Lung (tissue), 12 donors: ENCODE data around the gene HEXD. TPM values are rescaled to one million over a fixed set of nuclear protein-coding genes. Genes with fewer than 3 reads are reported as not detected.

Source experiments
- ATAC-seq: fragments of 200-7000 bp; cut with Tn5 transposase; one replicate; pipeline ENCODE4 v1.9.1; 2020; ENCODE audit warnings: moderate number of reproducible peaks; ENCODE audit not compliant: insufficient read depth, low FRiP score
- DNase-seq, 3 donors: peaks; one replicate each; pipeline ENCODE4 v3.0.0-alpha.2; 2013 to 2017
- H3K27ac ChIP-seq, 2 donors: one replicate each; pipeline ENCODE4 v1.5.1; 2013; ENCODE audit warnings: mild to moderate bottlenecking in 2 of 2, moderate library complexity in 2 of 2, control low read depth in 1 of 2, inconsistent platforms in 1 of 2, low read depth in 1 of 2, low read length in 1 of 2
- H3K27me3 ChIP-seq, 3 donors: one replicate each; pipeline ENCODE4 v1.5.1; 2013; ENCODE audit warnings: low read length in 2 of 3; ENCODE audit not compliant: control insufficient read depth in 3 of 3, insufficient read depth in 3 of 3
- H3K36me3 ChIP-seq, 4 donors: one replicate each; pipeline ENCODE4 v1.5.1; 2013; ENCODE audit warnings: low read length in 4 of 4, mild to moderate bottlenecking in 1 of 4, moderate library complexity in 1 of 4; ENCODE audit not compliant: control insufficient read depth in 4 of 4, insufficient read depth in 4 of 4
- H3K4me1 ChIP-seq, 5 donors: one replicate each; pipeline ENCODE4 v1.5.1; 2013; ENCODE audit warnings: low read length in 5 of 5, mild to moderate bottlenecking in 2 of 5, moderate library complexity in 1 of 5; ENCODE audit not compliant: control insufficient read depth in 5 of 5, insufficient read depth in 5 of 5
- H3K4me3 ChIP-seq: one replicate; pipeline ENCODE4 v1.5.1; 2013; ENCODE audit warnings: mild to moderate bottlenecking, control low read depth, moderate library complexity
- H3K9ac ChIP-seq, 2 donors: one replicate each; pipeline ENCODE4 v1.5.1; 2013; ENCODE audit warnings: low read length in 2 of 2, control low read depth in 1 of 2; ENCODE audit not compliant: insufficient read depth in 1 of 2
- H3K9me3 ChIP-seq, 4 donors: one replicate each; pipeline ENCODE4 v1.5.1; 2013; ENCODE audit warnings: low read length in 3 of 4, mild to moderate bottlenecking in 1 of 4, moderate library complexity in 1 of 4; ENCODE audit not compliant: control insufficient read depth in 4 of 4, insufficient read depth in 3 of 4
- WGBS, 2 donors: extraction: QIAGEN DNeasy Blood & Tissue Kit; methylation state at CpG; one replicate each; pipeline ENCODE4 v1.1.7; 2013; 5-methylcytosine and 5-hydroxymethylcytosine counted together
- polyA plus RNA-seq, 2 donors: library from polyadenylated mRNA; stranded (reverse); fragments of 200-250 nt; gene quantifications; one replicate each; pipeline ENCODE4 v1.2.1, GENCODE V29; 2013
- total RNA-seq, 2 donors: library from RNA; depleted of rRNA in 1 of 2; stranded (reverse); fragments of >200 nt in 1 of 2; gene quantifications; one replicate each; pipeline ENCODE4 v1.2.1, GENCODE V29; 2014 to 2021
- TF ChIP-seq, protein P1 (sequence below): IDR thresholded peaks from 2 replicates; pipeline ENCODE4 v1.5.1; 2012; ENCODE audit warnings: mild to moderate bottlenecking; ENCODE audit errors: control extremely low read depth, extremely low read depth
- donor health status: control.
- donor health status: control.
- donor health status: Bipolar disorder and iron deficiency.
- donor health status: healthy.
- donor health status: DM: yes; HTN: yes; CAD: no.

The HEXD gene
- total and polyA plus RNA-seq, 4 donors: 28.4 to 57.3 (median 37.4) TPM

GRCh38 chr17:82429824-82430223 is 11.7 kb downstream of the HEXD start:
- Histone ChIP-seq H3K9ac (no peak overlapping the region), H3K36me3 (peaks cover 0 to 12% (median 0%) of the 10 kb centered on the region in 4 donors), H3K27me3 (no peaks in the 10 kb centered on the region), H3K4me1 (no peaks in the 10 kb centered on the region), H3K27ac (no peak overlapping the region), H3K4me3 (no peak overlapping the region), H3K9me3 (no peaks in the 10 kb centered on the region)
- ATAC-seq (no peak), DNase-seq (no peak)
- WGBS, 2 donors: 81 to 88% methylated on average over 7 of the region's 7 CpGs
- TF ChIP-seq, protein P1, sequence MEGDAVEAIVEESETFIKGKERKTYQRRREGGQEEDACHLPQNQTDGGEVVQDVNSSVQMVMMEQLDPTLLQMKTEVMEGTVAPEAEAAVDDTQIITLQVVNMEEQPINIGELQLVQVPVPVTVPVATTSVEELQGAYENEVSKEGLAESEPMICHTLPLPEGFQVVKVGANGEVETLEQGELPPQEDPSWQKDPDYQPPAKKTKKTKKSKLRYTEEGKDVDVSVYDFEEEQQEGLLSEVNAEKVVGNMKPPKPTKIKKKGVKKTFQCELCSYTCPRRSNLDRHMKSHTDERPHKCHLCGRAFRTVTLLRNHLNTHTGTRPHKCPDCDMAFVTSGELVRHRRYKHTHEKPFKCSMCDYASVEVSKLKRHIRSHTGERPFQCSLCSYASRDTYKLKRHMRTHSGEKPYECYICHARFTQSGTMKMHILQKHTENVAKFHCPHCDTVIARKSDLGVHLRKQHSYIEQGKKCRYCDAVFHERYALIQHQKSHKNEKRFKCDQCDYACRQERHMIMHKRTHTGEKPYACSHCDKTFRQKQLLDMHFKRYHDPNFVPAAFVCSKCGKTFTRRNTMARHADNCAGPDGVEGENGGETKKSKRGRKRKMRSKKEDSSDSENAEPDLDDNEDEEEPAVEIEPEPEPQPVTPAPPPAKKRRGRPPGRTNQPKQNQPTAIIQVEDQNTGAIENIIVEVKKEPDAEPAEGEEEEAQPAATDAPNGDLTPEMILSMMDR: no peak

DNA sequence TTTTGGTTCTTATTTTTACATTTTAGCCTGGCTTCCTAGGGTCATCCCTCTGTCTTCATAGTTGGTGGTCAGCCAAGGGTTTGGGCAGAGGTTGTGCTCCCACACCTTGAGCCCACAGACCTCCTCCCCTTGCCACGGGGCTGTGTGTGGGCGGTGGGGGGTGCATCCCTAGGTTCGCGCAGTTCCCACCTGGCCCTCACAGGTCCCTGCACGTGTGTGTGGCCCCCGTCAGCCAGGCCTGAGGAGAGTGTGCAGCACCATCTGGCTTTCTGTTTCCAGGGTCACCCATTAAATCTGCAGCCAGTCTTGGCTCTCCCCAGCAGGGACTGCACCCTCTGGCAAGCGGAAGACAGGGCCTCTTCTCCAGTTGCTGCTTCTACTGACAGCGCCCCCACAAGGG is 13.9 kb downstream of the HEXD start:
- ATAC-seq: no peak
- Histone ChIP-seq H3K36me3 (peaks cover 0 to 30% (median 5%) of the 10 kb centered on the region in 4 donors), H3K27me3 (no peaks in the 10 kb centered on the region), H3K27ac (no peak overlapping the region), H3K9me3 (no peaks in the 10 kb centered on the region), H3K9ac (no peak overlapping the region), H3K4me3 (no peak overlapping the region), H3K4me1 (no peaks in the 10 kb centered on the region)
- no peak for DNase-seq
- TF ChIP-seq, protein P1: no peak
- WGBS, 2 donors: 87 to 88% methylated on average over 8 of the region's 8 CpGs

GRCh38 chr17:82433560-82434215 is 15.5 kb downstream of the HEXD start:
- Histone ChIP-seq H3K4me3 (no peak overlapping the region), H3K27me3 (no peaks in the 10 kb centered on the region), H3K36me3 (peaks cover 0 to 36% (median 5%) of the 10 kb centered on the region in 4 donors), H3K27ac (no peak overlapping the region), H3K9ac (no peak overlapping the region), H3K9me3 (no peaks in the 10 kb centered on the region), H3K4me1 (no peaks in the 10 kb centered on the region)
- DNase-seq (no peak), ATAC-seq (no peak)
- WGBS, 2 donors: 88 to 93% methylated on average over 32 of the region's 32 CpGs
- TF ChIP-seq, protein P1: no peak

- no peak overlapping the region for H3K9ac ChIP-seq
- TF ChIP-seq, protein P1: no peak
- no peak for ATAC-seq
- DNase-seq: no peak
- H3K27me3 ChIP-seq: no peaks in the 10 kb centered on the region
- H3K9me3 ChIP-seq: no peaks in the 10 kb centered on the region
- no peak overlapping the region for H3K4me3 ChIP-seq
- H3K36me3 ChIP-seq: peaks cover 0 to 36% (median 5%) of the 10 kb centered on the region in 4 donors
- H3K27ac ChIP-seq: no peak overlapping the region
- WGBS, 2 donors: 30 to 44% methylated on average over 3 of the region's 3 CpGs
- H3K4me1 ChIP-seq: no peaks in the 10 kb centered on the region
Observed at GRCh38 chr17:82434216-82434565, 16.0 kb downstream of the HEXD start.
